KOPT-K1 (cell line): ENCODE results near the gene DNAAF3.
"Not testable (repeated sequence)": the region's sequence is repeated elsewhere in the genome, so short reads cannot be mapped to it uniquely, and the experiment has no call there.

ENCODE experiments used
- H3K27ac ChIP-seq: fragments of 200-600 bp; sonication (generic); 2 replicates; pipeline ENCODE4 v1.5.1; 2016; ENCODE audit warnings: antibody characterized with exemption, mild to moderate bottlenecking, low read depth, low read length; ENCODE audit not compliant: poor library complexity, severe bottlenecking
- H3K36me3 ChIP-seq: fragments of 200-600 bp; sonication (generic); 2 replicates; pipeline ENCODE4 v1.5.1; 2017; ENCODE audit warnings: antibody characterized with exemption, mild to moderate bottlenecking, low read length, moderate library complexity; ENCODE audit not compliant: insufficient read depth
- H3K9me3 ChIP-seq: fragments of 200-600 bp; sonication (generic); 2 replicates; pipeline ENCODE4 v1.5.1; 2017; ENCODE audit warnings: antibody characterized with exemption, low read length, mild to moderate bottlenecking; ENCODE audit not compliant: insufficient read depth, poor library complexity, severe bottlenecking

Gene DNAAF3

DNA sequence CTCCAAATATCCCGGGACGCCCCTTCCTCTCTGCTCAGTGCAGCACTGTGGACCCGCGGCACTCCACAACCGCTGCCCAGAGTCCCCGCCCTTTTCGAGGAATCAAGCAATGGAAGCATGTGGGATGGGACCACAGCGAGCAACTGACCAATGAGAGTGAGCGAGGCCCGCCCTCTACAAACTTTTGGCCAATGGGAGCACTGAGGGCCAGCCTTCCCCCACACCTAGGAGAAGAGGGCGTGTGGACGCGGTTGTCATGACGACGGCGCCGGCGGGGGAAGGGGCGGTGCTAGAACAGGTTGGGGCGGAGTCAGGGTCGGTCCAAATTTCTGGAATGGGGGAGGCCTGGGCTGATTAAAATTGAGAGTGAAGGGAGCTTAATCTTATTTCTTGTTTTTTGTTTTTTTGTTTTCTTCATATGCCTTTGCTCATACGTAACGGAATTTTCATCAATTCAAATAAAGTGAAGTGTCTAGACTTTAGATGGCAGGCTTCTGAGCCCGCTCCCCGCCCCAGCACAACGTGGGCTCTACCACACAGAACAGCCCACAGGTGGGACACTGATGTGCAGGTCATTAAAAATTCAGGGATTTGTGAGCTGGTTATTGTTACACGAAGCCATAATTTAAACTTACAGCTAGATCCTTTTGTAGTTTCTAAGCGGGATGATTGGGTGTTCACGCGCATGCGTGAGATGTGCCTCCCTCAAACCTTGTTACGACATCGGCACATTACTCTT, at the start of gene DNAAF3:
DNAAF3 (minus strand) TSS at position 84 of the 739 bp plus-strand sequence. CDS start 200 bp downstream, outside the sequence.
- no peak within 1 kb of the TSS for H3K27ac ChIP-seq
- no peaks in the 10 kb centered on the region for H3K36me3 ChIP-seq
- H3K9me3 ChIP-seq: no peaks in the 10 kb centered on the region

DNA sequence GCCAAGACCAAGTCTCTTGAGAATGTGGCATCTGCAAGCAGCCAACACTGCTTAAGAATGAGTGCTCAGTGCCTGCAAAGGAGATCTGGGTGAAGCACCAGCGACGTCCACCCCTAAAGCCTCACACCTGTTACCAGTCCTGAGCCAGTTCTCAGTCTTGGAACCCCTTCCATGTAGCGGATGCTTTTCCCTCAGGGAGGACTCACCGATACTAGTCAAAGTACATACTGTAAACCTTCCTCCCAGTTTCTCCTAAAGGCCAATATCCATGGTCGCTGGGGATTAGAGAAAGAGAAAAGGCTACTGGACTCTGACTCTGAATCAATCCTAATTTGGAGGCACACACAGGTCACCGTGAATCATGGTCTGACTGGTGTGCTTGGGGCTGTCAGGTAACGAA, 47.1 kb upstream of the DNAAF3 start:
- no peak overlapping the region for H3K27ac ChIP-seq
- H3K9me3 ChIP-seq: peaks cover 9% of the 10 kb centered on the region
- no peaks in the 10 kb centered on the region for H3K36me3 ChIP-seq

DNA sequence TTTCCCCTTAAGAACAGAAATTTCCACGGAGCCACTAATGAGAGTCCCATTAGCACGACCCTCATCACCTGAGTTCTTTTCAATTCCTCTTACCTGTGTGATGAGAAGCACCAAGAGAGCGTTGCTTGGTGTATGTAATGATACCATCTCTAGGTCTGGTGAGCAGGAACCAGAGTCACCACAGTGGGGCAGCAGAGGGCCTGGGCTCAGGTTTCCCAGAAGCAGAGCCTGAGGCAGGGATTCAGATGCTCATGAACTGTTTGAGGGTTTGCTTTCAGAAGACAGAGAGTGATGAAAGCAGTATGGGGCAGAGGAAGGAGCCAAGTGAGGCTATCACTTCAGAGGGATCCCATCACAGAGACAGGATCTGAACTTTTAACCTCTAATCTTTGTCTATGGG, 46.0 kb upstream of the DNAAF3 start:
- Histone ChIP-seq H3K9me3 (peaks cover 9% of the 10 kb centered on the region), H3K27ac (no peak overlapping the region), H3K36me3 (no peaks in the 10 kb centered on the region)

DNA sequence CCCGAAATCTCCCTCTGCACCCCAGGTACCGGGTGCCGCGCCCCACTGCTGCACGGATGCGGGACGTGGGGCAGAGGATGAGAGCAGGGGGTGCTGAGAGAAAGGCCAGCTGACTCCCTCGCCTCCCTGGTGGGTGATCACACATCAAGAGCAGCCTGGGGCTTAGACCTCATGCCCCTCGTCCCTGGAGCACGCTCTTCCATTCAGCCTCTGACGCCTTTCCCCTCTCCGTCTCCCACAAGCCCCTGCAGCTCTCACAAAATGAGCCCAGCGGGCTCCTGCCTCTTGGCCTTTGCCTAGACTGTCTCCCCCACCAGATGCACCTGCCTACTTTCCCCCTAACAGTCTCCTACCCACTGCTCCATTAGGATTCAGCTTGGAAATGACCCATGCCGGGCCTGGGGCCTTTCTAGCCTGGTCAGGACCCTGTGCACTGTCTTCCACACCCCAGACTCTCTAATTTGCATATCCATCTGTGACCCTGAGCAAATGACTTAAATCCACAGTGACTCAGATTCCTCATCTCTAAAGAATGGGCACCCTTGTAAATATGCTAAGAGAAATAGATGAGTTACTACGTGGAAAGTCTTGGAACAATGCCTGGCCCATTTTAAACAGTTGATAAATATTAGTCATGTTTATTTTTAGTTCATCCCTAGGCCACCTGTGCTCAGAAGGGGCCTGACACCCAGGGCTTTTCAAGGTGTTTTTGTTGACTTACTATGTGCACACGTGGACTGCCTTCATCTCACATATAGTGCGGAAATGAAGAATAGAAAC, 43.5 kb upstream of the DNAAF3 start:
- Histone ChIP-seq H3K9me3 (peaks cover 9% of the 10 kb centered on the region), H3K27ac (no peak overlapping the region), H3K36me3 (no peaks in the 10 kb centered on the region)

DNA sequence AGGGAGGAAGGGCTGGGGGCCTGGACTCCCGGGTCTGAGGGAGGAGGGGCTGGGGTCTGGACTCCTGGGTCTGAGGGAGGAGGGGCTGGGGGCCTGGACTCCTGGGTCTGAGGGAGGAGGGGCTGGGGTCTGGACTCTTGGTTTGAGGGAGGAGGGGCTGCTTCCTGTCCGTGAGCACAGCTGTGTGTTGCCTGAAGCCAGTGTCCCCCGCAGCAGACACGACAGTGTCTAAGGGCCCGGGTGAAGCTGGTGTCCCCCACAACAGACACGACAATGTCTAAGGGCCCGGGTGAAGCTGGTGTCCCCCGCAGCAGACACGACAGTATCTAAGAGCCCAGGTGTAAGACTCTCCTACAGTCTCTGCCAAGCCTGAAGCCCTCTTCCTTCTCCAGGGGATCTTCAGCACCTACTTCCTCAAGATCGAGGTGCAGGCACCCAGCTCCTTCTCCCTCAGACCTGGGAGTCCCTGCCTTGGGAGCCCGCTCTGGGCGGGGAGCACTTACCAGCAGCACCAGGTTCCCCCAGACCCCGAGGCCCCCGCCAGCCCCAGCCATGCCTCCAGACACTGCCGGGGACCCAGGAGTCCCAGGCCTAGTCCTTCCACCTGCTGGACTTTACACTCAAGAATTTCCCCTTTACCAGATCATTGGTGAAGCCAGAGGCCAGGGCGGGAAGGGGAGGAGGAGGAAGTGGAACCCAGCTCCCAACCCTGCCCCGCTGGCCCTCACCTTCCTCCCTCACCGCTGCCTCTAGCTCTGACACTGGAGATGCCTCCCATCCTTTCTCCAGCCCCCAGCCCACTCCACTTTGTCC, 42.7 kb upstream of the DNAAF3 start, which contains the start of gene PTPRH:
PTPRH (minus strand) TSS at position 622 of the 813 bp plus-strand sequence; CDS start at position 554, 68 bp downstream.
- no peaks in the 10 kb centered on the region for H3K36me3 ChIP-seq
- H3K27ac ChIP-seq: no peak within 1 kb of the TSS

DNA sequence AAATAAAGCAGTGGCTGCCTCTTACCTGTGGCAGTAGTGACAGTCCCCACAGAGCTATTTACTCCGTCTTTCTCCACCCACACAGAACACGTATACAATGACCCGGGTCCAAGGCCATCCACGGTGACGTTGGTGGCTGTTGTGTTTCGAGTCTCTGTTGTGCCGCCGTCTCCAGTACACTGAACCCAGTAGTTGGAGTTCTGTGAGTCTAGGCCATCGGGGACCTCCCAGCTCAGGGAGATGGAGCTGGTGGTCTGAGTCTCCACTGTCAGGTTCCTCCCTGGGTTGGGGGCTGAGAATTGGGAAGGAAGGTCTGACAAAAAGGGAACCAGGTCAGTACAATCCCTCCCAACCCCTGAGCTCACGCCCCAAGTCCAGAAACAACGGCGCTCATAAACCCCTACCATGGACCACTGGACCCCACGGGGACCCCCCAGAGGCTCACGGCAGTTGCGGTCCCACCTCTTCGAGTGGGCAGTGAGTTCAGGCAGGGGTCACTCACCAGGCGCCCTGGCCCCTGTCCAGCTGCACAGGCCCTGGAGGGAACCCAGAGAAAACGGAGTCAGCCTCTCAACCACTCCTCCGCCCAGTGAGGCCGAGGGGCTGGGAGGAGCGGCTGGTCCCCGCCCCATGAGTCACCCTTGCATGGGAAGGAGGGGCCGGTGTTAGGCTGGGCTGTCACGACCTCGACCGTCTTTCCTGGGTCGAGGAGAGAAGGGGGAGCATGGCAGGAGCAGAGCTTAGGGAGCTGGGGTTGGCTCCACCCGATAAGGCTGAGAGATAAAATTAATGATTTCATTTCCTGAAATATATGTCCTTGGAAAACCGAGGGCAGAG, 40.5 kb upstream of the DNAAF3 start:
- Histone ChIP-seq H3K9me3 (no peaks in the 10 kb centered on the region), H3K36me3 (no peaks in the 10 kb centered on the region), H3K27ac (no peak overlapping the region)

More for the DNA sequence above, 42.7 kb upstream of the DNAAF3 start, which contains the start of gene PTPRH:
- peaks cover 9% of the 10 kb centered on the region for H3K9me3 ChIP-seq

DNA sequence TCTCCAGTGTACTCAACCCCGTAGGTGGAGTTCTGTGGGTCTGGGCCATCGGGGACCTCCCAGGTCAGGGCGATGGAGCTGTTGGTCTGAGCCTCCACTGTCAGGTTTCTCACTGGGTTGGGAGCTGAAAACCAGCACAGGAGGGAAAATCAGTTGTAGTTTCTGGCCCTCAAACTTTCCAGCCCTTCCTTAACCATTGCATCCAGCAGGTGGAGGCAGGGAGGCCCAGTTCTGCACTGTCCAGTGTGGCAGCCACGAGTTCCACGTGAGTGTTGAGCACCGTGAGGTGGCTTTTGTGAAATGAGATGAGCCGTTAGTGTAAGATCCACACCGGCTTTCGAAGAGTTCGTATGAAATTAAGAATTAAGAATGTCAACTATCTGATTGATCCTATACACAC, 35.8 kb upstream of the DNAAF3 start:
- not testable (repeated sequence) for H3K9me3 ChIP-seq, H3K27ac ChIP-seq, H3K36me3 ChIP-seq

DNA sequence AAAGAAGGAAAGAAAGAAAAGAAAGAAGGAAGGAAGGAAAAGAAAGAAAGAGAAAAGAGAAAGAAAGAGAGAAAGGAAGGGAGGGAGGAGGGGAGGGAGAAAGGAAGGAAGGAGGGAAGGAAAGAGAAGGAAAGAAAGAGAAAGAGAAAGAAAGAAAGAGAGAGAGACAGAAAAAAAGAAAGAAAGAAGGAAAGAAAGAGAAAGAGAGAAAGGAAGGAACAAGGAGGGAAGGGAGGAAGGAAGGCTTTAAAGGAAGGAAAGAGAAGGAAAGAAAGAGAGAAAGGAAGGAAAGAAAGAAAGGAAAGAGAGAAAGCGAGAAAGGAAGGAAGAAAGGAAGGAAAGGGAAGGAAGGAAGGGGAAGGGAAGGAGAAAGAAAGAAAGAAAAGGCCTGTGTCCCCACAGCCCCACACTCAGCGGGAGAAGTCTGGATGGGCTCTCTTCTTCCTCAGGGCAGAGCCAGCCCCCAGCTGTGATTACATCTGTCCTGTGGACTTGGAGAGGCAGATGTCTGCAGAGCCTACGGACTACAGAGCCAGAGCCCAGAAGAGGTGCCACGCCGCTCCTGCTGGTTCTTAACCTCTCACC, 33.3 kb upstream of the DNAAF3 start:
- H3K36me3 ChIP-seq: no peaks in the 10 kb centered on the region
- H3K9me3 ChIP-seq: no peaks in the 10 kb centered on the region
- no peak overlapping the region for H3K27ac ChIP-seq

DNA sequence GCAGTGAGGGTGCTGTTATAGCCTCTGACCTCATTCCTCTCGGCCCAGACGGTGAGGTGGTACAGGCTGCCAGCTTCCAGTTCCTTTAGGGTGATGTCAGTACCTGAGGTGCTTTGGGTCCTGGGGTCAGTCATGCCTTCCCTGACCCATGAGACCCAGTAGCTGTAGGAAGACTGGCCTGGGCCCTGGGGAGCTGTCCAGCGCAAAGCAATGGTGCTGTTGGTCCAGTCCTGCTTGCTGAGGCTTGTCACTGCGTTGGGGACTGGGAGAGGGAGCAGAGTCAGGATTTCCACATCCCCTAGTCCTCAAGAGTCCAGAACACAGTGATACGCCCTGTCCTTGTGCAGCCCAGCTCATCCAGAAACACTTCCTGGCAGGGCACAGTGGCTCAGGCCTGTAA, 32.2 kb upstream of the DNAAF3 start:
- H3K27ac ChIP-seq: no peak overlapping the region
- no peaks in the 10 kb centered on the region for H3K36me3 ChIP-seq
- no peaks in the 10 kb centered on the region for H3K9me3 ChIP-seq

DNA sequence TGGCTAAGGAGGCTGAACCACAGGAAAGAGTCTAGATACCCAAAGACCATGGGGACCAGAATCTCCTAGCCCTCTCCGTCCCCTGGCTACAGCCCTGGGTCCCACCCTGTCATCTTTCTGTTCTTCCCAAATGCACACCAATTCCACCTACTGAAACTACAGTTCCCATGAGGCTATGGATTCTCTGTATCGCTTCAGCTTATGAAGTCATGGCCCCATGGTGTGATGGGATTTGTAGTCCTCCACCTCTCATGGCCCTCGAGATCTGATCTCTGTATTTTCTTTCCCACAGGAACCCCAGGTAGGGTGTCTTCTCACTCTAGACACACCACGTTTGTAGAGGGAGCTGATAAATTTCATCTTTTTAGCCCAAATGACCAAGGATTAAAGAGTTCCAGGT, 31.1 kb upstream of the DNAAF3 start:
- no peak overlapping the region for H3K27ac ChIP-seq
- H3K36me3 ChIP-seq: no peaks in the 10 kb centered on the region
- H3K9me3 ChIP-seq: no peaks in the 10 kb centered on the region

DNA sequence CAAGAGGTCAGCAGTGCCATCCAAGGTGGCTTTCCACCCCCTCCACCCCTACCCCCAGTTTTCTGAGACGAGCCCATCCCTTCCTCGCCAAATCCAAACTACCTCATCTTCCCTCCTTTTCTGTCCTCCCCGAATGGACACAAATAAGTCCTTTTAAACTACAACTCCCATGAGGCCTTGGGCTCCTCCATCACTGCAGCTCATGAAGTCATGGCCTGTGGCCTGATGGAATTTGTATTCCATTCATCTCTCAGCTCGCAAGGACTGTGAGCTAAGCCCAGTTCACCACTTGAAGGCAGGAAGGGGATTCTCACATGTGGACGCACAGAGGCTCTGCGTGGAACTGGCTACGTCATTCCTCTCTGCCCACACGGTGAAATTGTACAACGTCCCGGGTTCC, 30.4 kb upstream of the DNAAF3 start:
- Histone ChIP-seq H3K36me3 (no peaks in the 10 kb centered on the region), H3K27ac (no peak overlapping the region), H3K9me3 (no peaks in the 10 kb centered on the region)

DNA sequence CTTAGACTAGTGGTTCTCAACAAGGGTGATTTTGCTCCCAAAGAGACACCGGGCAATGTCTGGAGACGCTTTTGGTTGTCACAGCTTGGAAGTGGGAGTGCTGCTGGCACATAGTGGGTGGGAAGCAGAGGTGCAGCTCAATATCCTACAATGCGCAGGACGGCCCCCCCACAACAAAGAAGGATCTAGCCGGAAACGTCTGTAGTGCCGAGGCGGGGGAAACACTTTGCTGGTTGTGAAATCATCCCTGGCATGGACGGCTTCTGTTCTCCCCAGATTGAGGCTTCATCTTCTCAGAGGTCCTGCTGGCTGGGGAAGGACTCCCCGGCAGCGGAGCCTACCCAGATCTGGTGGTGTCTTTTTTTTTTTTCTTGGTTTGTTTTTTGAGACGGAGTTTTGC, 27.1 kb upstream of the DNAAF3 start:
- H3K27ac ChIP-seq: no peak overlapping the region
- H3K9me3 ChIP-seq: no peaks in the 10 kb centered on the region

DNA sequence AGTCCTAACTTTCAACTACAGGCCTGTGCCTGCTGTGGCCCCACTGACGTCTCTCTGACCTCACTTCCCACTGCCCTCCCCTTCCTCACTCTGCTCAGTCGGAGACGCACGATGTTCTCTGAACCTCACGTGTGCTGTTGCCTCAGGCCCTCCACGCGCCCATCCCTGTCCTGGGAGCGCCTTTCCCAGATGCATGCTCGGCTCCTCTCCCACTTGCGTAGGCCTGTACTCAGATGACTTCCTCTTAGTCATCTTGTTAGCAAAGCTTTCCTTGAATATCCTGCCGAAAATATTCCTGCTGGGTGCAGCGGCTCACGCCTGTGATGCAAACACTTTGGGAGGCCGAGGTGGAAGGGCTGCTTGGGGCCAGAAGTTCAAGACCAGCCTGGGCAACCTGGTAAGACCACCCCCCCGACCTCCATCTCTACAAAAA, 23.0 kb upstream of the DNAAF3 start:
- H3K27ac ChIP-seq: no peak overlapping the region
- no peaks in the 10 kb centered on the region for H3K9me3 ChIP-seq

More for the DNA sequence above, 27.1 kb upstream of the DNAAF3 start:
- no peaks in the 10 kb centered on the region for H3K36me3 ChIP-seq

DNA sequence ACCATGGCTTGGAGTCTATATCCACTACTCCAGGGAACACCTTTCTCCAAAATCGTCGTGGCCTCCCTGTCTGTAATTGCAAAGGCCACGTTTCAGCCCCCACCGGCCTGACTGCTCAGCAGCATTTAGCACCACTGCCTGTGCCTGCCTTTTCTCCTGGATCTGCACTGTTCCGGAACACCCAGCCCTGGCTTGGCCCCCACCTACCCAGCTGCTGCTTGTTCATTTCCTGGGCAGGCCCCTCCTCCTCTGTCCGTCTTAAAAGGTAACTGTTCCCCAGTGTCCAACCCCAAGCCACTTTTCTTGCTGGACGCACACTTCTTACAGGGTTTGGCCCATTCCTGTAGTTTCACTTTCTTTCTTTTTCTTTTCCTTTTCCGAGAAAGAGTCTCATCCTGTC, 22.2 kb upstream of the DNAAF3 start:
- H3K9me3 ChIP-seq: no peaks in the 10 kb centered on the region
- no peak overlapping the region for H3K27ac ChIP-seq
- H3K36me3 ChIP-seq: no peaks in the 10 kb centered on the region

More for the DNA sequence above, 23.0 kb upstream of the DNAAF3 start:
- H3K36me3 ChIP-seq: no peaks in the 10 kb centered on the region
